GM23248 (cell line): ENCODE measurements around the gene ANKH. TPM values are rescaled to one million over a fixed set of nuclear protein-coding genes. Genes with fewer than 3 reads are reported as not detected.
"Not testable (repeated sequence)": the region's sequence is repeated elsewhere in the genome, so short reads cannot be mapped to it uniquely, and the experiment has no call there.

ENCODE experiments used
- DNase-seq: peaks from one replicate; pipeline ENCODE4 v3.0.0-alpha.2; 2015
- H2AFZ ChIP-seq: fragments of 200-600 bp; sonication (generic); 2 replicates; pipeline ENCODE4 v1.6.1; 2016; ENCODE audit warnings: antibody characterized with exemption
- H3F3A ChIP-seq: fragments of 200-600 bp; sonication (generic); 2 replicates; pipeline ENCODE4 v1.6.1; 2016; ENCODE audit warnings: mild to moderate bottlenecking, antibody characterized with exemption, mixed run types; ENCODE audit not compliant: insufficient read depth
- H3K27ac ChIP-seq: fragments of 200-600 bp; sonication (generic); 2 replicates; pipeline ENCODE4 v1.5.1; 2016; ENCODE audit warnings: mild to moderate bottlenecking
- H3K27me3 ChIP-seq: fragments of 200-600 bp; sonication (generic); replicated peaks from 2 replicates; pipeline ENCODE4 v1.6.1; 2016; ENCODE audit warnings: mild to moderate bottlenecking; ENCODE audit not compliant: insufficient read depth
- H3K36me3 ChIP-seq: fragments of 200-600 bp; sonication (generic); 2 replicates; pipeline ENCODE4 v1.6.1; 2016; ENCODE audit warnings: low read depth, mild to moderate bottlenecking
- H3K4me1 ChIP-seq: fragments of 200-600 bp; sonication (generic); 2 replicates; pipeline ENCODE4 v1.6.1; 2016; ENCODE audit warnings: mild to moderate bottlenecking; ENCODE audit not compliant: insufficient read depth
- H3K4me2 ChIP-seq: fragments of 200-600 bp; sonication (generic); one replicate; pipeline ENCODE4 v1.6.1; 2016; ENCODE audit warnings: mild to moderate bottlenecking; ENCODE audit not compliant: unreplicated experiment
- H3K4me3 ChIP-seq: fragments of 200-600 bp; sonication (generic); 2 replicates; pipeline ENCODE4 v1.5.1; 2016; ENCODE audit warnings: mild to moderate bottlenecking
- H3K79me2 ChIP-seq: fragments of 200-600 bp; sonication (generic); 2 replicates; pipeline ENCODE4 v1.6.1; 2016; ENCODE audit warnings: mild to moderate bottlenecking; ENCODE audit not compliant: insufficient read depth
- H3K9ac ChIP-seq: fragments of 200-600 bp; sonication (generic); 2 replicates; pipeline ENCODE4 v1.6.1; 2016; ENCODE audit warnings: mild to moderate bottlenecking
- H3K9me2 ChIP-seq: fragments of 200-600 bp; sonication (generic); 2 replicates; pipeline ENCODE4 v1.6.1; 2016; ENCODE audit warnings: mixed run types, mild to moderate bottlenecking, moderate library complexity; ENCODE audit not compliant: insufficient read depth
- H3K9me3 ChIP-seq: fragments of 200-600 bp; sonication (generic); one replicate; pipeline ENCODE4 v1.6.1; 2017; ENCODE audit warnings: low read depth
- H4K20me1 ChIP-seq: fragments of 200-600 bp; sonication (generic); 2 replicates; pipeline ENCODE4 v1.6.0; 2016; ENCODE audit not compliant: insufficient read depth
- EZH2 ChIP-seq: fragments of 200-600 bp; sonication (generic); IDR thresholded peaks from 2 replicates; pipeline ENCODE4 v1.6.1; 2018; ENCODE audit warnings: antibody characterized with exemption, mild to moderate bottlenecking; ENCODE audit not compliant: insufficient read depth, poor library complexity, severe bottlenecking
- EZH2phosphoT487 ChIP-seq: fragments of 200-600 bp; sonication (generic); IDR thresholded peaks from 2 replicates; pipeline ENCODE4 v1.6.1; 2018; ENCODE audit warnings: antibody characterized with exemption, moderate library complexity, mild to moderate bottlenecking, low read depth; ENCODE audit not compliant: insufficient read depth
- WGBS, 2 experiments: methylation state at CpG; one replicate each; pipeline ENCODE4 v1.1.6; 2015 to 2017; ENCODE audit warnings: low lambda C conversion rate in 2 of 2, low coverage in 1 of 2; ENCODE audit errors: missing lambda C conversion rate in 2 of 2; 5-methylcytosine and 5-hydroxymethylcytosine counted together
- in situ Hi-C: fragments of 300-500 bp; cut with MboI; formaldehyde crosslinking; loops from 2 replicates; pipeline ENCODE4 v1.15.0; 2020
- polyA plus RNA-seq: library from polyadenylated mRNA; unstranded; fragments of >200 nt; fragmentation: Nextera tagmentation; extraction: Ambion mirVana; gene quantifications from 2 replicates; pipeline ENCODE4 v1.2.1, GENCODE V29; 2016
- total RNA-seq: library from RNA; depleted of rRNA; stranded (reverse); fragments of >200 nt; shearing (Covaris generic); gene quantifications from 2 replicates; pipeline ENCODE4 v1.2.3, GENCODE V29; 2014; rRNA removed

The ANKH gene
- total RNA-seq (47.6 and 51.5 TPM in 2 replicates), polyA plus RNA-seq (42.3 and 45.9 TPM in 2 replicates)

DNA sequence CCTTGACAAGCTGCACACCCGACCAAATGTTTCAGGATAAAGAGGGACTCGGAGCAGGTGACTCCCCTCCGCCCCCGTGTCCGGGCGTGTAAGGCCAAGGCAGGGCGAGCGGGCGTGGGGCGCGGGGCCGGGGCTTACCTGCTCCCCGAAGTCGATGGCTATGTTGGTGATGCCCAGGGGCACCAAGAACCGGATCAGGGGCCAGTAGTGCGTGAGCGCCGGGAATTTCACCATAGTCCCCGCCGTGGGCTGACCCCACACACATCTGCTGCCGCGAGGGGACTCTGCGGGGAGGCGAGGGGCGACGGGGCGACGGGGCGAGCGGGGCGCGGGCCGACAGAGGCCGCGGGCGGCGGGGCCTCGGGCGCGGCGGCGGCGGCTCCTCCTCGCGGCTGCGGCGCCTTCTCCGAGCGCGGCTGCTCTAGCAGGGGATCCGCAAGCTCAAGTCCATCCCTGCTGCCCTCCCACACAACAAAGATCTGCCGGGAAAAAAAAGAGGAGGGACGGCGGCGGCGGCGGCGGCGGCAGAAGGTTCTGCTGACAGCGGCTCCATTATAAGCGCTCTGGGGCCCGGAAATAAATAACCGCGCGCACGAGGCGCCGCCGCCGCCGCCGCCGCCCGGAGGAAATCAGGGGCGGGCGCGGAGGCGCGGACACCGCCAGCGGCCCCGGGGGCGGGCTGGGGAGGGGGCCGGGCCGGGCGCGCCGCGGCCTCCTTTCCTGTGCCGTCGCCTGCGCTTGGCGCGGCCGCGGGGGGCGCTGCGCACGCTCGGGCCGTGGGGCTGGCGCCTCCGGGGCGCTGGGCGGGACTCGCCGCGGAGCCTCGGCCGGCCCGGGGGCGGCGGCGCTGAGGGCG is at the start of gene ANKH:
Gene ANKH (minus strand): TSS at position 565 of the 856 bp plus-strand sequence. CDS start 331 bp downstream, at position 234.
- TF ChIP-seq EZH2phosphoT487 (no peak), EZH2 (no peak)
- no peaks in the 10 kb centered on the region for H3K9me3 ChIP-seq
- H3K9me2 ChIP-seq, result no peaks in the 10 kb centered on the region
- DNase-seq, result peak; percentile 93
- no peaks in the 10 kb centered on the region for H3K36me3 ChIP-seq
- no peaks in the 10 kb centered on the region for H3K27me3 ChIP-seq
- peak within 1 kb of the TSS; percentile 95 for H3K9ac ChIP-seq
- H3K27ac ChIP-seq, result peak within 1 kb of the TSS; percentile 89
- H3F3A ChIP-seq, result peaks cover 5% of the 10 kb centered on the region; the same call in 1 of the 2 replicates
- WGBS, 2 experiments, result 0 to 1% methylated on average over 3 to 89 of the region's 115 CpGs
- H2AFZ ChIP-seq, result peak within 1 kb of the TSS; percentile 88
- peaks cover 14% of the 10 kb centered on the region; the same call in 1 of the 2 replicates for H3K4me1 ChIP-seq
- peaks cover 48% of the 10 kb centered on the region for H3K79me2 ChIP-seq
- in situ Hi-C loops, result no loop called here
- peak within 1 kb of the TSS; percentile 84 for H3K4me3 ChIP-seq
- peak within 1 kb of the TSS; percentile 90 for H3K4me2 ChIP-seq
- H4K20me1 ChIP-seq, result no peaks in the 10 kb centered on the region

DNA sequence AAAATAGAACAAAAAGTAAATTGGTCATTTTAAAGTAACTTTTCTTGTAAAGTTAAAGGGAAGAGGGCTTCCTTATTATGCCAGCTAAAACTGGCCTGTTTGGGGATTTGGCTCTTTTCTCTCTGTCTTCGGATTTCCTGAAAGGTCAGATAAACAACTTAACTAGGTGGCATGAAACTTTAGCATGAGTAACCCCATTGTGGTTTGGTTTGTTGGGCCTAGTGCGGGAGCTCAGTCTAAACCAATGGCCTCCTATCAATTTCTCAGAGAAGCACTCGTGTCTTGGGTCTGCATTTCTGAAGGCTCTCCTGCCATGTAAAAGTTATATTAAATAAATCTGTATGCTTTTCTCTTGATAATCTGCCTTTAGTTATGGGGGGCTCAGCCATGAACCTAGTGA is 48.5 kb upstream of the ANKH start:
- TF ChIP-seq EZH2 (no peak), EZH2phosphoT487 (no peak)
- in situ Hi-C loops, result no loop called here
- Histone ChIP-seq H3K9me3 (no peaks in the 10 kb centered on the region), H3K4me2 (no peak overlapping the region), H3K79me2 (no peaks in the 10 kb centered on the region), H3F3A (peaks cover 16% of the 10 kb centered on the region), H3K27me3 (no peaks in the 10 kb centered on the region), H3K4me1 (peaks cover 34% of the 10 kb centered on the region), H3K9ac (no peak overlapping the region), H2AFZ (no peak overlapping the region), H4K20me1 (no peaks in the 10 kb centered on the region), H3K27ac (no peak overlapping the region), H3K9me2 (no peaks in the 10 kb centered on the region), H3K36me3 (no peaks in the 10 kb centered on the region), H3K4me3 (no peak overlapping the region)
- 52 to 57% methylated on average over 3 of the region's 3 CpGs for WGBS, 2 experiments
- peak; percentile 38 for DNase-seq

DNA sequence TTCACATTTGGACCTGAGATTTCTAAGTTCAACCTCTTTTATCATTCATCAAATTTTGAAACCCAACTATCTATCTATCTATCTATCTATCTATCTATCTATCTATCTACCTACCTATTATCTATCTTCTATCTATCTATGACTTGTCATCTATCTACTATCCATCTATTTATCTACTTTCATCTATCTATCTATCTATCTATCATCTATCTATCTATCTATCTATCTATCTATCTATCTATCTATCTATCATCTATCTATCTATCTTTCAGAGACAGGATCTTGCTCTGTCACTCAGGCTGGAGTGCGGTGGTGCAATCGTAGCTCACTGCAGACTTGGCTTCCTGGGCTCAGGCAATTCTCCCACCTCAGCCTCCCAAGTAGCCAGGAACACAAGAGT is 47.5 kb upstream of the ANKH start:
- H3K9me3 ChIP-seq, H3K4me3 ChIP-seq, H3K9ac ChIP-seq, H3K79me2 ChIP-seq, in situ Hi-C loops, H3K36me3 ChIP-seq, H3K27ac ChIP-seq, H3K4me2 ChIP-seq, H3K9me2 ChIP-seq, H2AFZ ChIP-seq, DNase-seq, H3K27me3 ChIP-seq, H4K20me1 ChIP-seq: not testable (repeated sequence)
- WGBS, 2 experiments, result 100% methylated on average over 2 of the region's 2 CpGs
- H3K4me1 ChIP-seq, result peaks cover 35% of the 10 kb centered on the region
- peaks cover 18% of the 10 kb centered on the region for H3F3A ChIP-seq

DNA sequence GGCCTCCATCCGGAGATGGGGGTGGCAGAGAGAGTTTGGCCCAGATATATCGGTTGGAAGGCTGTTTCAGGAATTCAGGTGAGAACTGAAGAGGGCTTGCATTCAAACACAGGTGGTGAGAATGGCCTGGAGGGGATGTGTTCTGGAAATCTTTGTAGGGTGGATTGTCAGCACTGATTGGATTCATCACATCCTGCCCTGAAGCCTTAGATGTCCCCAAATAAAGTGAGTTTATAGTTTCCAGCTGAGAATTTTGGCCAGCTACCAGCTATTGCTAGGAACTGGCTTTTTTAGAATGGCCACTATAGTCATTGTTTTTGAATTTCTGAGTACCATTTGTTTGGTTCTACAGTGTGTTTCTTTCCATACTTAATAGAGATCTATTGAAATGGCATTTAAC is 46.1 kb upstream of the ANKH start:
- H4K20me1 ChIP-seq, result no peaks in the 10 kb centered on the region
- no peak overlapping the region for H3K27ac ChIP-seq
- H3F3A ChIP-seq, result peaks cover 22% of the 10 kb centered on the region
- WGBS, 2 experiments, result 48 to 50% methylated on average over 2 of the region's 2 CpGs
- no peak for TF ChIP-seq EZH2phosphoT487
- no peak for TF ChIP-seq EZH2
- H3K9me2 ChIP-seq, result no peaks in the 10 kb centered on the region
- peak; percentile 70 for DNase-seq
- H3K9me3 ChIP-seq, result no peaks in the 10 kb centered on the region
- no peaks in the 10 kb centered on the region for H3K79me2 ChIP-seq
- H3K4me1 ChIP-seq, result peaks cover 40% of the 10 kb centered on the region
- no peaks in the 10 kb centered on the region for H3K36me3 ChIP-seq
- H3K4me2 ChIP-seq, result peak overlapping the region; percentile 29
- no peak overlapping the region for H2AFZ ChIP-seq
- H3K27me3 ChIP-seq, result no peaks in the 10 kb centered on the region
- H3K4me3 ChIP-seq, result no peak overlapping the region
- in situ Hi-C loops, result no loop called here
- no peak overlapping the region for H3K9ac ChIP-seq
